CD4-positive, alpha-beta T cell treated with Interleukin-15 for 4 hours (primary cell): ENCODE measurements around the gene SLC39A7.

Experiments
- DNase-seq: peaks from one replicate; pipeline ENCODE4 v3.0.0-alpha.2; 2020; ENCODE audit warnings: low spot score

Gene SLC39A7

GRCh38 chr6:33190504-33191107, 10.1 kb upstream of the SLC39A7 start:
- DNase-seq: no peak

- DNase-seq: no peak
Measured at GRCh38 chr6:33191383-33192104, 9.1 kb upstream of the SLC39A7 start.

- DNase-seq: no peak
Measured at GRCh38 chr6:33192105-33192646, 8.5 kb upstream of the SLC39A7 start, which contains the start of gene COL11A2. COL11A2 (minus strand) TSS chr6:33192467; CDS start chr6:33192240, 227 bp downstream.

- DNase-seq: no peak
Measured at GRCh38 chr6:33192671-33193602, 7.7 kb upstream of the SLC39A7 start.

- no peak for DNase-seq
Measured at GRCh38 chr6:33193619-33194018, 7.0 kb upstream of the SLC39A7 start.

- DNase-seq: no peak
Measured at GRCh38 chr6:33194431-33194979, 6.2 kb upstream of the SLC39A7 start.

GRCh38 chr6:33195304-33196165, 5.1 kb upstream of the SLC39A7 start:
- DNase-seq: no peak

- peak; percentile 57 for DNase-seq
Measured at GRCh38 chr6:33197431-33198048, 3.1 kb upstream of the SLC39A7 start.

- no peak for DNase-seq
Measured at GRCh38 chr6:33198159-33198852, 2.4 kb upstream of the SLC39A7 start.

GRCh38 chr6:33198853-33199436, 1.7 kb upstream of the SLC39A7 start:
- no peak for DNase-seq

GRCh38 chr6:33199687-33200218, 914 bp upstream of the SLC39A7 start:
- DNase-seq: peak; percentile 64

- DNase-seq: no peak
Measured at GRCh38 chr6:33201147-33201545, 479 bp downstream of the SLC39A7 start.

GRCh38 chr6:33201935-33202334, 1.3 kb downstream of the SLC39A7 start:
- DNase-seq: no peak

GRCh38 chr6:33202799-33203198, 2.1 kb downstream of the SLC39A7 start:
- DNase-seq: no peak

GRCh38 chr6:33203443-33204164, 2.9 kb downstream of the SLC39A7 start:
- no peak for DNase-seq

GRCh38 chr6:33204165-33204414, 3.4 kb downstream of the SLC39A7 start:
- DNase-seq: no peak

- DNase-seq: peak; percentile 89
Measured at GRCh38 chr6:33204415-33205190, 3.9 kb downstream of the SLC39A7 start, which contains the start of gene HSD17B8. HSD17B8 (plus strand) TSS chr6:33204655; CDS start chr6:33204669, 14 bp downstream.
